HEK293 (cell line): Measurements from ENCODE around the gene MAP2.

Source experiments
- CTCF ChIA-PET: fragments of 350-600 bp; formaldehyde crosslinking; extraction: SDS; loops from one replicate; lab custom pipeline; 2021; ENCODE audit warnings: antibody characterized with exemption; lab: Yijun Ruan, JAX
- POLR2A ChIA-PET: fragments of 300-600 bp; formaldehyde crosslinking; extraction: SDS; loops from one replicate; lab custom pipeline; 2020; ENCODE audit warnings: antibody characterized with exemption, inconsistent platforms; lab: Yijun Ruan, JAX
- H3K27ac ChIP-seq: fragments of 200-500 bp; sonication (Bioruptor generic); 2 replicates; pipeline ENCODE4 v1.5.1; 2014; ENCODE audit warnings: low read depth, low read length, control low read depth, inconsistent platforms; ENCODE audit errors: extremely low read depth
- H3K36me3 ChIP-seq, 2 experiments: fragments of 200-500 bp in 1 of 2; sonication (Bioruptor generic) in 1 of 2; 1 replicate in 1 of 2; 2 replicates in 1 of 2; pipeline ENCODE4 v1.5.1; 2014 to 2017; ENCODE audit warnings: inconsistent platforms in 2 of 2, low read length in 2 of 2; ENCODE audit not compliant: control insufficient read depth in 2 of 2, insufficient read depth in 1 of 2
- H3K4me1 ChIP-seq: fragments of 200-500 bp; sonication (Bioruptor generic); 2 replicates; pipeline ENCODE4 v1.5.1; 2014; ENCODE audit warnings: mild to moderate bottlenecking, low read length, inconsistent platforms; ENCODE audit not compliant: control insufficient read depth, insufficient read depth
- H3K4me3 ChIP-seq: 2 replicates; pipeline ENCODE4 v1.5.1; 2011; ENCODE audit warnings: low read depth, mild to moderate bottlenecking, control low read depth, low read length, moderate library complexity
- H3K9me3 ChIP-seq: fragments of 200-500 bp; sonication (Bioruptor generic); 2 replicates; pipeline ENCODE4 v1.5.1; 2014; ENCODE audit warnings: low read depth, low read length, inconsistent platforms; ENCODE audit not compliant: control insufficient read depth, insufficient read depth
- KLF16 ChIP-seq: fragments of 450-650 bp; formaldehyde crosslinking; IDR thresholded peaks from 2 replicates; pipeline ENCODE4 v1.5.1; 2017; ENCODE audit warnings: missing biosample characterization, missing genetic modification characterization
- PRDM4 ChIP-seq: fragments of 450-650 bp; formaldehyde crosslinking; IDR thresholded peaks from 2 replicates; pipeline ENCODE4 v1.5.1; 2017; ENCODE audit warnings: missing biosample characterization, missing genetic modification characterization
- SCRT2 ChIP-seq: fragments of 450-650 bp; formaldehyde crosslinking; IDR thresholded peaks from 2 replicates; pipeline ENCODE4 v1.5.1; 2016; ENCODE audit warnings: missing biosample characterization, missing genetic modification characterization
- WT1 ChIP-seq: fragments of 450-650 bp; formaldehyde crosslinking; IDR thresholded peaks from 2 replicates; pipeline ENCODE4 v1.5.1; 2016; ENCODE audit warnings: missing biosample characterization, missing genetic modification characterization
- ZBTB44 ChIP-seq: fragments of 450-650 bp; IDR thresholded peaks from 2 replicates; pipeline ENCODE4 v1.5.1; 2018; ENCODE audit warnings: missing biosample characterization, mild to moderate bottlenecking, missing genetic modification characterization
- ZNF148 ChIP-seq: fragments of 450-650 bp; formaldehyde crosslinking; IDR thresholded peaks from 2 replicates; pipeline ENCODE4 v1.5.0; 2017; ENCODE audit warnings: missing biosample characterization, missing genetic modification characterization, borderline replicate concordance
- ZNF174 ChIP-seq: fragments of 450-650 bp; formaldehyde crosslinking; IDR thresholded peaks from 2 replicates; pipeline ENCODE4 v1.5.0; 2017; ENCODE audit warnings: missing biosample characterization, mild to moderate bottlenecking, missing genetic modification characterization
- ZNF19 ChIP-seq: fragments of 450-650 bp; formaldehyde crosslinking; IDR thresholded peaks from 2 replicates; pipeline ENCODE4; 2016; ENCODE audit warnings: missing biosample characterization, missing genetic modification characterization, low read depth
- ZNF202 ChIP-seq: fragments of 450-650 bp; formaldehyde crosslinking; IDR thresholded peaks from 2 replicates; pipeline ENCODE4 v1.5.1; 2016; ENCODE audit warnings: missing biosample characterization, missing genetic modification characterization, borderline replicate concordance
- ZNF26 ChIP-seq: fragments of 450-650 bp; formaldehyde crosslinking; IDR thresholded peaks from 2 replicates; pipeline ENCODE4 v1.5.1; 2016; ENCODE audit warnings: missing biosample characterization, missing genetic modification characterization
- ZNF292 ChIP-seq: fragments of 450-650 bp; formaldehyde crosslinking; IDR thresholded peaks from 2 replicates; pipeline ENCODE4 v1.5.1; 2016; ENCODE audit warnings: low read depth, missing biosample characterization, missing genetic modification characterization, borderline replicate concordance
- ZNF302 ChIP-seq: fragments of 450-650 bp; formaldehyde crosslinking; IDR thresholded peaks from 2 replicates; pipeline ENCODE4 v1.5.1; 2016; ENCODE audit warnings: missing biosample characterization, missing genetic modification characterization, low read depth
- ZNF350 ChIP-seq: fragments of 450-650 bp; formaldehyde crosslinking; IDR thresholded peaks from 2 replicates; pipeline ENCODE4 v1.5.0; 2017; ENCODE audit warnings: missing biosample characterization, mild to moderate bottlenecking, missing genetic modification characterization
- ZNF362 ChIP-seq: fragments of 450-650 bp; formaldehyde crosslinking; IDR thresholded peaks from 2 replicates; pipeline ENCODE4 v1.5.1; 2016; ENCODE audit warnings: missing biosample characterization, missing genetic modification characterization
- ZNF366 ChIP-seq: fragments of 450-650 bp; formaldehyde crosslinking; conservative IDR thresholded peaks from 2 replicates; pipeline ENCODE4 v1.5.1; 2016; ENCODE audit warnings: missing biosample characterization, missing genetic modification characterization
- ZNF404 ChIP-seq: fragments of 450-650 bp; formaldehyde crosslinking; IDR thresholded peaks from 2 replicates; pipeline ENCODE4 v1.5.1; 2017; ENCODE audit warnings: missing biosample characterization, missing genetic modification characterization
- ZNF658 ChIP-seq: fragments of 450-650 bp; formaldehyde crosslinking; IDR thresholded peaks from 2 replicates; pipeline ENCODE4; 2016; ENCODE audit warnings: missing biosample characterization, missing genetic modification characterization
- ZNF701 ChIP-seq: fragments of 450-650 bp; formaldehyde crosslinking; IDR thresholded peaks from 2 replicates; pipeline ENCODE4 v1.5.1; 2016; ENCODE audit warnings: missing biosample characterization, missing genetic modification characterization
- ZNF777 ChIP-seq: fragments of 450-650 bp; formaldehyde crosslinking; IDR thresholded peaks from 2 replicates; pipeline ENCODE4 v1.5.1; 2017; ENCODE audit warnings: missing biosample characterization, missing genetic modification characterization, borderline replicate concordance
- ZSCAN18 ChIP-seq: fragments of 450-650 bp; formaldehyde crosslinking; IDR thresholded peaks from 2 replicates; pipeline ENCODE4 v1.5.1; 2016; ENCODE audit warnings: missing biosample characterization, missing genetic modification characterization

MAP2 gene

GRCh38 chr2:209685963-209686362, 262.1 kb downstream of the MAP2 start:
- ChIA-PET POLR2A (no interaction called here), CTCF (no interaction called here)
- no peak overlapping the region for H3K4me3 ChIP-seq

GRCh38 chr2:209686448-209686847, 262.6 kb downstream of the MAP2 start:
- Histone ChIP-seq H3K4me3 (no peak overlapping the region), H3K27ac (no peak overlapping the region), H3K4me1 (no peaks in the 10 kb centered on the region), H3K9me3 (no peaks in the 10 kb centered on the region), H3K36me3 (no peaks in the 10 kb centered on the region)
- CTCF ChIA-PET, result no interaction called here
- POLR2A ChIA-PET, result no interaction called here
- TF ChIP-seq WT1 (no peak), ZNF26 (tag by site-specific recombination) (no peak), ZNF174 (tag by site-specific recombination) (no peak), SCRT2 (tag by site-specific recombination) (no peak), ZBTB44 (tag by site-specific recombination) (no peak)

More at GRCh38 chr2:209685963-209686362, 262.1 kb downstream of the MAP2 start:
- H3K27ac ChIP-seq, result no peak overlapping the region
- no peaks in the 10 kb centered on the region for H3K9me3 ChIP-seq
- TF ChIP-seq ZNF366, result no peak
- no peak for TF ChIP-seq ZNF777 (tag by site-specific recombination)
- TF ChIP-seq ZNF350 (tag by site-specific recombination), result no peak
- no peak for TF ChIP-seq KLF16 (tag by site-specific recombination)
- TF ChIP-seq ZNF19 (tag by site-specific recombination), result no peak
- no peak for TF ChIP-seq ZNF658 (tag by site-specific recombination)
- TF ChIP-seq ZNF148 (tag by site-specific recombination), result no peak
- TF ChIP-seq ZNF302 (tag by site-specific recombination), result no peak
- TF ChIP-seq ZSCAN18, result no peak
- TF ChIP-seq ZNF701 (tag by site-specific recombination), result no peak
- no peak for TF ChIP-seq ZNF202 (tag by site-specific recombination)
- no peak for TF ChIP-seq ZNF404
- TF ChIP-seq PRDM4 (tag by site-specific recombination), result no peak
- TF ChIP-seq ZNF362 (tag by site-specific recombination), result no peak
- TF ChIP-seq ZNF292, result no peak
- no peaks in the 10 kb centered on the region for H3K36me3 ChIP-seq
- H3K4me1 ChIP-seq, result no peaks in the 10 kb centered on the region
